AG20443 (cell line): ENCODE data around the gene ANGPTL4.

Experiments
- DNase-seq: peaks from one replicate; pipeline ENCODE4 v3.0.0; 2012; ENCODE audit warnings: low spot score, mixed read lengths

ANGPTL4 gene

DNA sequence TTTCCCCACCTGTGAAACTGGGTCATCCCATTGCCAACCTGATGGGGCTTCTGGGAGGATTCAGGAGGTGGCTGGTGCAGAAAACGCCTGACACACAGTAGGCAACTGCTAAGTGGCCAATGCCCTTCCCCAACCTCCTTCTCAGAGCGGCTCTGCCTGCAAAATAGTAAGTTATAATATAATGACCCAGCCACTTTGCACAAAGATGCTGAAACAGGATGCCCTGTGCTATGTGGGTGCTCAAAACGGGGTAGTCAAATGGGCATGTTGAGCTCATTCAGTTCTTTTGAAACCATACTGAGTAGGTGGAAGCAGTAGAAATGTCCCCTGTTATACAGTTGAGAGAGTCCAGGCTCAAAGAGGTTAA, 49.7 kb downstream of the ANGPTL4 start:
- no peak for DNase-seq

DNA sequence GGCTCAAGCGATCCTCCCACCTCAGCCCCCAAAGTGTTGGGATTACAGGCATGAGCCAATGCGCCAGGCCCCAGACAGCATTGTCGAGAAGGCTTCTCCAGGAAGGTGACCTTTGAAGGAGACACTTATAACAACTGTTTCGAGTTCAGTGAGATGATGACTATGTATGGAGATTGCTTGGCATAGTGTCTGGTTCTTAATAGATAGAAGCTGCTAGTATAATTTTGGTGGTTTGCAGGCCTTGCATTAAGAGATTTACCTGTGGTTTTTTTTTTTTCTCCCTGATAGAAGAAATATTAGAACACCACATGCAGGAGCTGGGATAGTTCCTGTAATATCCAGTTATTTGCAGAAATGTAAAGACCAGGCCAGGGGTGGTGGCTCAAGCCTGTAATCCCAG, 52.8 kb downstream of the ANGPTL4 start:
- DNase-seq: no peak

DNA sequence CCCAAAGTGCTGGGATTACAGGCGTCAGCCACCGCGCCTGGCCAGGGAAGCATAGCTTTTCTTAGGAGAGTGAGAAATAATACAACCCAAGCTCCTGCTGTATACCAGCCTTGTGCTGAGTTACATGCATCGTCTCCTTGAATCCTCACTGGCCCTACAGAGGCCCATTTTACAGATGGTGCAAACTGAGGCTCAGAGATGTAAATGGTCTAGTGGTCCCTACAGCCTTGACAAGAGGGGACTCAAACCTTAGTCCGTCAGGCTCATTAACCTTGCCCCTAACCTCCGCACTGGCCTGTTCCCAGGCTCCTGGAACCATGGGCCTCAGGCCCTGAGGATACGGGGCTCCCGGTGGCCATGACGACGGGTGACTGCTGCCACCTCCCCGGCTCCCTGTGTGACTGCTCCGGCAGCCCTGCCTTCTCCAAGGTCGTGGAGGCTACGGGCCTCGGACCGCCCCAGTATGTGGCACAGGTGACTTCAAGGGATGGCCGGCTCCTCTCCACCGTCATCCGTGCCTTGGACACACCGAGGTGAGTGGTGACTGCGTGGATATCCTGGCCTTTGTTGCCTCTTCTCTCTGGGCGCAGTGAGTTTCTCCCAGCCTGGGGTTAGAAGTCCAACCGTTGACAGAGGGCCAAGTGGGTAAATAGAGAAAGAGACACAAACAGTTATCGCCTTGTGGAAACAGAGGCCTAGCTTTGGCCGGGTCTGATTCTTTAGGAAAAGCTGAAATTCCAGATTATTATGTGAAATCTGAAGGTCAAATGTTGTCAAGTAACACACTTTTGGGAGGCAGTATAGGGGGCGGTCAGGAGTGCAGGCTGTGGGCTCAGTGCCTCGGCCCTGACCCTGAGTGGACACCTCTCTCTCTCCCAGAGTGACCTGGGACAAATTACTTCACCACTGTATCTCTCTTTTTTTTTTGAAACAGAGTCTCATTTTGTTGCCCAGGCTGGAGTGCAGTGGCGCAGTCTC, 57.8 kb downstream of the ANGPTL4 start:
- DNase-seq: no peak

DNA sequence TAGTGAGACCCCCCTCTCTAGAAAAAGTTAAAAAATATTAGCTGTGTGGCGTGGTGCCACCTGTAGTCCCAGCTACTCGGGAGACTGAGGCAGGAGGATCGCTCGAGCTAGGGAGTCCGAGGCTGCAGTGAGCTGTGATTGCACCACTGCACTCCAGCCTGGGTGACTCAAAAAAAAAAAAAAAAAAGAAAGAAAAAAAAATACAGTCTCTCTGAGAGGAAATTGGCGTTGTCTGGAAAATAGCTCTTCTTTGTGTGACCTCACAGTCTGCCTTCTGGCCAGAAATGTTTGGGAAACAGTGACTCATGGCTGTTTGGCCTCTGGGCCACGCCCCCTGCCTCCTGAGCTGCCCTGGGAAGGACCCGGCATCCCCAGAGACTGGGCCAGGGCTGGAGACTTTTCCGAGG, 59.9 kb downstream of the ANGPTL4 start:
- DNase-seq: peak; percentile 96
